GM19324 (cell line): ENCODE data around the gene MYF5.
"Not testable (repeated sequence)": the region's sequence is repeated elsewhere in the genome, so short reads cannot be mapped to it uniquely, and the experiment has no call there.

Experiments
- ATAC-seq: cut with Tn5 transposase; IDR thresholded peaks from one replicate; pipeline ENCODE4 v1.9.1; 2021; ENCODE audit warnings: mild to moderate bottlenecking, moderate library complexity; ENCODE audit not compliant: unreplicated experiment, low FRiP score

Gene MYF5

DNA sequence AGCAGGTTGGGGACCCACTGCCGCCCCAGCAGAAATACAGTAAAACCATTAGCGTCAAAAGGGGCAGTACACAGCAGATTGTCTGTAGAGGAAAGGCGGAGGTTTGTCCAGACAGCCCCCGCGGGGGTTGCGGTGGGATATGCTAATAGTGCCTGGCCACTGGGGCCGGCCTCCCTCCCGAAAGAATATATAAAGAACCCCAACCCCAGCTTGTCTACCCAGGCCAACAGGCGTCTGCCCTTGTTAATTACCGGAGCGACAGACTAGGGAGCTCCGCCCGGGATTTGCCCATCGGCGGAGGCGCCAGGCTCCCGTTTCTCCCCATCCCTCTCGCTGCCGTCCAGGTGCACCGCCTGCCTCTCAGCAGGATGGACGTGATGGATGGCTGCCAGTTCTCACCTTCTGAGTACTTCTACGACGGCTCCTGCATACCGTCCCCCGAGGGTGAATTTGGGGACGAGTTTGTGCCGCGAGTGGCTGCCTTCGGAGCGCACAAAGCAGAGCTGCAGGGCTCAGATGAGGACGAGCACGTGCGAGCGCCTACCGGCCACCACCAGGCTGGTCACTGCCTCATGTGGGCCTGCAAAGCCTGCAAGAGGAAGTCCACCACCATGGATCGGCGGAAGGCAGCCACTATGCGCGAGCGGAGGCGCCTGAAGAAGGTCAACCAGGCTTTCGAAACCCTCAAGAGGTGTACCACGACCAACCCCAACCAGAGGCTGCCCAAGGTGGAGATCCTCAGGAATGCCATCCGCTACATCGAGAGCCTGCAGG is at the start of gene MYF5:
Gene MYF5, plus strand, starts transcription at position 217 of the 774 bp plus-strand sequence. Its CDS starts 152 bp downstream, at position 369.
- no peak for ATAC-seq

DNA sequence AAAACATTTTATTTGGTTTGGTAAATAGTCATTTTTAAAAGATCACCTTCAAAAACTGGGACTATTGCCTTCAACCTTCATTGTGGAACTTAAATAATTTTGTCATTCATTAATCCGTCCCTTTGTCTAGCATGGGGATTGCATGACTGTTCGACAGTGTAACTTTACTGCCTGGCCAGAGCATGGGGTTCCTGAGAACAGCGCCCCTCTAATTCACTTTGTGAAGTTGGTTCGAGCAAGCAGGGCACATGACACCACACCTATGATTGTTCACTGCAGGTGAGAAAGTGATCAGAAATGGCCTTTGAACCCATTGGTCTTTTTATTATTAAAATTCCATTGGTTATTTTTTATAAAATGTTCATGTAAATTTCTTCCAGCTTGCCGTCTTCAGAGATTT is 46.5 kb upstream of the MYF5 start:
- no peak for ATAC-seq

DNA sequence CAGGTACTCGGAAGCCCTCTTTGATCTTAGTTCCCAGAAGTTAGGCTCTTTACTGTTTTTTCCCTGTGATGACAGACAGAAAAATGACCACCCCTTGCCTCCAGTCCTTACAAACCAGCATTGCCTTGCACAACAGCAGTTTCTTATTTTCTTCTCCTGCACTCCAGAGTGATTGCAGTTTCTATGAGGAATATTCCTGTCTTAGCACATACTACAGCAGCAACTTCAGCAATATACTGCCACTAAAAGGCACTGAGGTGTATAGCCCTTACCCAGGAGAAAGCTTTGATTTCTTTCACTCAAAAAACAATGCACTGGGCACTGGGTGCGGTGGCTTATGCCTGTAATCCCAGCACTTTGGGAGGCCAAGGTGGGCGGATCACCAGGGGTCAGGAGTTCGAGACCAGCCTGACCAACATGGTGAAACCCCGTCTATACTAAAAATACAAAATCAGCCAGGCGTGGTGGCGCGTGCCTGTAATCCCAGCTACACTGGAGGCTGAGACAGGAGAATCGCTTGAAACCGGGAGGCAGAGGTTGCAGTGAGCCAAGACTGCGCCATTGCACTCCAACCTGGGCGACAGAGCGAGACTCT is 40.6 kb upstream of the MYF5 start:
- not testable (repeated sequence) for ATAC-seq

DNA sequence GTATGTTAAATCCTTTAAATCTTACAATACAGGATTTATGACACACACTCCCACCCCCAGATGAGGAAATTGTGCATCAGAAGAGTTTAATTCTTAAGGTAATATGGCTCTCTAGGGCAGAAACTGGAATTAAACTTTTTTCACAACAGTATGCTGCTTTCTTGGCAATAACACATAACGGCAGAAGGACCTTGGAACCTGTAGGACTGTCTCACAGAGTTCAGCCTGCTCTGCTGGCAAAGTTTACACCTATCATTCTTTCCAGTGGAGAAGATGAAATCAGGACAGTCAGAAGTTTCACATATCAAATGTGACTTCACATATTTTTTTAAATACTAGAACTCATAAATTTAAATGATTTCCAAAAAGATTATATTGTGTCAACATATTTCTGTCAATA is 39.9 kb upstream of the MYF5 start:
- ATAC-seq: no peak

DNA sequence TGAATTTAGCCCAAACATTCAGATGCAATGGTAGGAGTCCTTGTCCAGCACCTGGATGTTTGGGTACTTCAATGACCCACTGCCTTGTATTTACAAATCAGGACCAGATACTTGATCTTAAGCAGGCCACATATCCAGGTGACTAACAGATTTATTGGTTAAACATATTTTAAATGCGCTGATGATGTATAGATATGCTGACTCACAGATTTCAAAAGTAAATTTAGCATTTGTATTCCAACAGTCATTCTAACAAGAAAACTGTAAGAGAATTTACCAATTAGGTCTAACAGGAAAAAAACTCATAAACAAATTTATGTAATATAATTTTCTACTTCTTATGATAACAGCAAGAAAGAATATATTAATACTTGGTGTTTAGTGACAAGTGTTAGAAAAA is 38.7 kb upstream of the MYF5 start:
- ATAC-seq: no peak

DNA sequence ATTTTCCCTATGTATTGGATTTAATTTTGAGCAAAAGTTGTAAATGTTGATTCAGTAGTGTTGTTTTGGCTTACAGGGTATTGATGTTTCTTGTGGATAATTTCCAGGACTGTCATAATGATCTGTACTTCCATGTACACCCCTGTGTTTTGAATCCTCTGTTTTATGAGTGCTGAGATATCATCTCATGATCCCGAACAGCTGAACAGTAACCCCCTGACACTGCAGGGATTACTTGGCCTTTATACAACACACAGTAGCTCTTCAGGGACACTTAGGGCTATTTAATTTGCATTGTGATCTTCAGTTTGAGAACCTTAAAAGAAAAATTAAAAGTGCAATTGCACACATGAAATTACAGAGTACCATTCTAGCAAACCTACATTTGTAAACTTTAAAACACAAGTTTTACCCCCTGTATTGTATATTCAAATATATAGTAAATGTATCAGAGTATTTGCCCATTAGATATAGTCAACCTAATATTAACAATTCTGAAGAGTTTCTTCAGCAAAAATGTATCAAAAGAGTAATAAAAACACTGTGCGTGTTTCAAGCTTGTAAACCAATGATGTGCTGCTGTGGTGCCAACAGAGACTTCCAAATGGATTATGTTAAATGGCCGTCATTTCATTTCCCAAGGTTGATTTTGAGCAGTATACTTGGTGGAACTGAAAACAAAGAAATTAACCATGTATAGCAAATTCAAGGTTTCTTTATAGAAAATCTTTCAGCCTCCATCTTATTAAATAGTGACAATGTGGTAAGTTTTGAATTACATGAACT is 37.2 kb upstream of the MYF5 start:
- no peak for ATAC-seq

DNA sequence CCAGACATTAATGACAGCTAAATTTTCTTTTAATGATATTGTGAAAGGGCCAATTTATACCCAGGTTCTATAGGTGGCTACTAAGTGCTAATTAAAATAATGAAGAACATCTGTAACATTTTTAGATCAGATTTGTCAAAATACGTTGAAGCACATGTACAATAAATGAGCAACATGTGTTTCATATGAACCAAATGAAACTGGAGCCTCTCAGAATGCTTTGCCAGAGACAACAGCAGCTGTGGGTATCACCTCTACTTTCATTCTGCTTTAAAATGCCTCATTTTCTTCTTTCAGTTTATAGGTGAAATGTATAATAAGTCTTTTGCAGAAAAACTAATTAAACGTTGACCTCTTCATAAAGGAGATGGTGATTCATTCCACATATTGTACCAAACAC is 35.4 kb upstream of the MYF5 start:
- ATAC-seq: peak; percentile 96

DNA sequence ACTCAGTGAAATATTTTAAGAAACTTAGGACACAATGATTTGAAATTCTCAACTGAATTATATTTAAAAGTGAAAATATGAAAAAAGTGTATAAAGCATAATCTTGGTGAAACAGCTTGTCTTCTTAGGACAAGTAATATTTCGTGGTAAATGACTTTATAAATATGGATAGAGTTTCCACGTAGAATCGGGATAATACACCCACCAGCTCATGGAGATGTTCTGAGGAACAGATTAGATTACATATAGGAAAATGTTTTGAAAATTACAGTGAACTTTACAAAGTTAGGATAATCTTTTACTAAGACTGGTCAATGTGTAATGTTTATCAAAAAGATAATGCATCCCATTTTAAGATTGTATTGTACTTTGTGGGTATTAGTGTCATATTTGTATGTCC is 34.9 kb upstream of the MYF5 start:
- ATAC-seq: no peak

DNA sequence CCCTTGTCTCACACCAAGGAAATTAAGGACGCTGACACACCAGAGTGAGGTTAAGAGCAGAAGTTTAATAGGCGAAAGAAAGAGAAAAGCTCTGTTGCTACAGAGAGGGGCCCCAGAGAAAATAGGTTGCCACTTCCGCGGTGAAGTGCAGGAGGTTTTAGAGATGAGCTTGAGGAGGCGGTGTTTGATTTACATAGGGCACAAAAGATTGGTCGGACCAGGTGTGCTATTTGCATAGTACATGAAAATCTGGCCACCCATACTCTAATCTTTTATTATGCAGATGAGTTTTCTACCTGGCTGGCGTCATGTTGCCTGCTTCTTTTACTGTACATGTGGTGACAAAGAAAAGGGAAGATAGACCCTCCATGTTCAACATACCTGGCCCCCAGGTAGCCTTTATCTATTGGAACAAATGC is 32.6 kb upstream of the MYF5 start:
- ATAC-seq: no peak

DNA sequence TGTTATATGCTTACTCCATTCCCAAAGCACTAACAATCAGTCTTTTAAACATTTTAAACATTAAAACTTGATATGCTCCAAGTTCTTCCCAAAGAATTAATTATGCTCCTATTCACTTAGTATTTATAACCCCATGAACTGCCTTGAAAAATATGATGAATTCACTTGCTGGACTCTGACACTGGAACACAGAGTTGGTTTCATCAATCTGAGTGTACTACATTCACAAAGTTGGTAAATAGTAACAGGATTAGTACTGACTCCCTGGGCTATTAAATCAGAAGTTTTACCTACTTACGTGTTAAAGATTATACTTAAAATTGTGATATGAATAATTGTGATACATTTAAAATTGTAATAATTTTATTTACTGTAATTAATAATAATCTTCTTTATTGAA is 26.6 kb upstream of the MYF5 start:
- no peak for ATAC-seq

DNA sequence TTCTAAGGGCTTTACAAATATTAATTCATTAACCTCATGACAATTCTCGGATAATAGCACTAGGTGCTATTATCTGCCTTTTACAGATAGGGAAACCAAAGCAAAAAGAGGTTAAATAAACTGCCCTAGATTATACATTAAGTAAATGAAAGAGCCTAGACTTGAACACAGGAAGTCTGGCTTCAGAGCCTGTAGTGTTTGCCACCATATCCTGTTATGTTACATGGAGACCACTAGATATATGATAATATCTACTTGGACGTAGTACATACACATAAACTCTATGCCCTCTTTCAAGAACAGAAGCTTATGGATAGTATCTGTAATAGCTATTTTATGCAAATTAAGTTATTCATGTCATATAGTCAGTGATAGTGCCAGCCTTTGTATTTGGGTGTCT is 26.2 kb upstream of the MYF5 start:
- ATAC-seq: no peak

DNA sequence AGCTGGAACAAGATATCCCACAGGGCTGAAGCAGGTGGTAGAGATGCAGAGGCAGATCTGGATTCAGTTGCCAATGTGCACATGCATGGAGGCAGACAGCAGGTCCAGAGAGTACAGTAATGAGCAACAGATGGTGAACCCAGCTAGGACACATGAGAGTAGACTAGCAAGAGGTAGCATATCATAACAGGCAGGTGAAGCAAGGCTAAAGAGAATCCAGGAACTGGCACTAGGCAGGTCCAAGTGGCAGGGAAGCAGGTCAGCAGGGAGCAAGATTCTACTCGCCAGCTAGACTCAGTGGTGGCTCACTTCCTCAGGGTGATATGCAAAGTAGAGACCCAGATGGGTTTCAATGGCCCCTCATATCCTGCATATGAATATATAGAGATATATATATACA is 24.6 kb upstream of the MYF5 start:
- ATAC-seq: peak; percentile 90

DNA sequence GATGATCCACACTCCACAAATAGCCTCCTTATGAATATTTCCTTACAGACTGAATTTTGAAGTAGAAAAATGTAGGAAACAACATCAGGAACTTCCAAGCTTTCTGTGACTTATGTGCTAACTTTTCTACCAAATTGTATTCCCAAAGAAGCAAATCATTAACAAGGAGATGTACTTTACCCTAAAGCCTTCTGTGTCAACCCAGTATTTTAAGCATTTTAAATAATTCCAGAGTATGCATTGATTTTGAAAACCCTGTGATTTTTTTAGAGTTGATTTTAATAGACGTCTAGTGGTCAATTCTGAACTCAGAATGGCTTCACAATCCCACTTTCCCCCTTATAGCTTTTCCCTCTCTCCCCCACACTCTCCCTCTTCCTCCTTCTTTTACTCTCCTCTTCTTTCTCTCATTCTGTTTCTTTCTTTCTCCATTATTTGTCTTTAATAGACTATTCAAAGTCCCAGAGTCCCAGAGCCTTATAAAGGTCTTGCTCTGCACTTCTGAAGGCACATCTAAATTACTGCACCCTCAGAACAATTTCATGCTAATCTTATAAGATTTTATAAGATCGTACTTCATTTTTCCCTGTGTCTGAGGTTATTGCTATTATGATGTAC is 19.3 kb upstream of the MYF5 start:
- no peak for ATAC-seq

DNA sequence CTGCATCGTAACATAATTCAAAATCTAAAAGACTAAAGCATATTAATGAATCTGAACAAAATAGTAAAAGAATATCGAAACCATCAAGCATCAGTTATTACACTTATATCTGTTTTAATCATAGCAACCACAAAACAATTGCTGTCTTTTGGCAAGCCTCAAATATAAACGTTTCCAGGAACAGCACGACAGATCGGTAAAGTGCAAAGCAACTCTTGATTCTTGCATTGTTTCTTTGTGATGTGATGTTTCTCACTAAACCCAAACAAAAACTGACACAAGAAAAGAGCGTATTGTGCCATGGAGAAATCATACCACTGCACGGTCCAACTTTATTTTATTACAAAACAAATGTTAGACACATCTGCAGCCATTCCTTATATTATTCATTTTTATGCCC is 18.5 kb upstream of the MYF5 start:
- no peak for ATAC-seq

DNA sequence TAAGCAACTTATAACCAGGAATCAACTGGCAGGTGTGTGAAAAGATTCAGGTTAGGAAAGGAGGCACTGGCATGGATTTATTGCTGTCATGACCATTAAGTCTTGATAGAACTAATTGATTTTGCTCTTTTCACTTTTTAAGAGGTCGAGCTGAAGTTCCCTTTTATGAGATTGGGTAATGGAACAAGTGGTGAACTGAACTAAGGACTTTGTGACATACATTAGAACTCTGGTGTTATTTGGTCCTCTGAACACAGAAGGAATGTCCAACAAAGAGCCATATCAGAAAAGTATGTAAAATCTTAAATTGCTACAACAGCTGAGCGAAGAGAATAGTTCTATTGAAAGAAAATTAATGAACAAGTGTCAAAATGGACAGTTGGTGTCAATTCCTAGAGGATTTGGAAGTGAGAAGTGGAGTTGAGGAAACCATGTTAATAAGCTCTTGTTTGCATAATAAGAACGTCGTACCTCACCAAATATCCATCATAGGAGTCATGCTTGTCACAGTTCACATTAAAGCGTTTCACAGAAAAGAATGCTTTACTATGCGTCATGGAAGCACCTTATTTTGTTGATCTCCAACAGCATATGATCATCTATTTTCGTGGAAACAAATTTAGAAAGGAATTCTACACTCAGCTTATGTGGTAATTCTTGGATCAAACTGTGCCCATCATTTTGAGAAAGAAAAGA is 17.7 kb upstream of the MYF5 start:
- no peak for ATAC-seq

DNA sequence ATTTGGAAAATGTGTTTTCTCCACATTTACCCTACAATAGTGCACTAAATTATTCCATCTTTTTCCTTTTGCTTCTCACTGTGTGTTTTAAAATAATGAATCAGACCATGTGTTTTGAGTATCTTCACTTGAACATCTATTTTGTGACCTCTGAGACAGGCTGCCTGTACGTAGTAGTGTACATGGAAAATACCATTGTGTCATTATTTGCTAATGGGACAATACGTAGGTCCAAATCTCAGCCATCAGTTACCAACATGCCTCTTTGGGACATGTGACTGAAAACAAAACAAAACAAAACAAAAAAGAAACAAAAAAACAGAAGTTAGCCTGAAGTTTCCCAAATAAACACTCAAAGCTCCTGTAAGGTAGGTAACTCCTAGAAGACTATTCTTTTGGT is 16.4 kb upstream of the MYF5 start:
- ATAC-seq: no peak

DNA sequence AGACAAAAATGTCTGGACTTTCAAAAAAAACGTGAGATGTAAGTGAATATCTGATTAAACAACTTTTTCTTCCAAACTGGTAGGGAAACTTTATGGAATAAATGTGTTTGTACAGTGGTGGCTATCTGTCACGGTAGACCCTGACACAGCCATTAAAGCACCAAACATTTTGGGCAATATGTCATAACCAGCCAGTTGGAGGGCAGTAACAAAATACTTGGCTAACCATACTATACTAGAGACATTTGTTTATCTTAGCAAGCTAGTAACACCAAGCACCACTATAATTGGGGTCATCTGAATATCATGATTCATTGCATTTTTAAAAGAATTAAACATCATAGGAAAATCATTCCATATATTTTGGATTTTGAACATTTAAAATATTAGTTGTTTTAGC is 15.3 kb upstream of the MYF5 start:
- no peak for ATAC-seq

DNA sequence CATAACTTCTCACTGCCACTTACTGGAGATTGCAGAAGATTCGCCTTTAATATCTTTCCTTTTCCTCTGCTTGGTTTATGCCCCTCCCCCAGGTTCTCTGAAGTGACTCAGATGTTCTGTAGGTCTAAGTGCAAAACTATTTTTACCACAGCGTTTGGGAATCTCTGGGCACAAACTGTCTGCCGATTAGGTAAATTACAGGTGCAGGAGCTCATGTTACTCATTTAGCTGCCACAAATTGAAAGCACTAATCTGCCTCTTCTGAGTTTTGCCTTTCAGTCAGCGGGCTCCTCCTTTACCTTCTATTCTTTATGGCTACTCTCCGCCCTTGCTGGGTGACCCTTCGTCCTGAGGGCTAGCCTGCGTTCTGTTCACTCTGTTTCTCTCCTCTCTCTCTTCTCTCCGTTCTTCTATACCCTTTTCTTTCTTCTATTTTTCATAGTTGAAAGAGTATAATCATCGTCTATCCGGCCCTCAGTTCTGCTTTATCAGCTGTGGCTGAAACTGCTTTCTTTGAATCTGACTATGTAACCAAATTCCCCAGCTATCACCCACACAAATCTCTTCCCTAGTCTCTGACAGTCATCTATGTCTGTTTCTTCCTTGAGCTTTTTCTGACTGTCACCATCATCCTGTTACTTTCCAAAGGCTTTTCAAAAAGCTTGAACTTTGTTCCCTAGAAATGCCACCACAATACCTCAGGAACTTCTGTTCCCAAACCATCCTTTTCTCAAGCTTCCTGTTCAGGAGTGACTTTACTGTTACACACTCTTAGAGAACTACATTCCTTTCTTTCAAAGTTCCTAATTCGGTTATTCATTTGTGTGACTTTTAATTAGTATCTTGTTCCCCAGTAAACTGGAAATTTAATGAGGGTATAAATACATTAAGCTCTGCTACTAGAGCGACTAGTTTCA is 13.6 kb upstream of the MYF5 start:
- peak; percentile 79 for ATAC-seq

DNA sequence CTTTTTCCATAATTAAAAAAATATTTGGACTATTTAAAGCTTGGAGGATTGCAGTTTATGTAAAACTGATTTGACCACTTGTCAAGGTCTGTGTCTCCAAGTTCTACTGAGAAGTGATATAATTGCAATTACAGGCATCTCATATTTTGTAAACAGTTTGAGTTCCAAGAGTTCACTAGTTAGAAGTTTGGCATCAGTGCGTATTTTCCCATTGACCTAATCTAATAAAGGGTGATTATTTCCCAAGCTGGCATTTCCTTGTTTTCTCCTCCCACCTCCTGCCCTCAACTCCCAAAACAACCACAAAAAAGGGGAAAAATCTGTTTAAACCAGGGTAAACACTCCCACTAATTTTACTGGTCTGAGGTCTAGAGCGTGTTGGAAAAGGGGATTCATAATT is 12.3 kb upstream of the MYF5 start:
- ATAC-seq: no peak
